ENCODE results near the gene CTSD.

Gene CTSD

GRCh38 chr11:1758611-1759150 lies 5.0 kb downstream of the CTSD start:
- TF ChIP-seq EZH2phosphoT487 (IDR thresholded peaks at IDR 0.05; ENCODE audit: borderline replicate concordance) (no peak), CTCF (conservative IDR thresholded peaks at IDR 0.05; ENCODE audit: low read length) (no peak)
- H3K27me3 ChIP-seq (ENCODE audit: insufficient read depth, low read length, poor library complexity, severe bottlenecking): peaks cover 3% of the 10 kb centered on the region
- peaks cover 97% of the 10 kb centered on the region for H3K79me2 ChIP-seq (ENCODE audit: insufficient read depth, low read length)

GRCh38 chr11:1757861-1758610 lies 5.7 kb downstream of the CTSD start:
- peaks cover 94% of the 10 kb centered on the region for H3K79me2 ChIP-seq (ENCODE audit: insufficient read depth, low read length)

More at GRCh38 chr11:1758611-1759150, 5.0 kb downstream of the CTSD start:
- Histone ChIP-seq H3K4me3 (ENCODE audit: low read length, poor library complexity, severe bottlenecking) (peak overlapping the region; percentile 95), H3F3A (ENCODE audit: low read depth) (peaks cover 7% of the 10 kb centered on the region; the same call in 1 of the 2 replicates), H3K4me2 (ENCODE audit: low read depth, low read length, poor library complexity, severe bottlenecking) (peak overlapping the region; percentile 100), H4K20me1 (ENCODE audit: insufficient read depth, low read length, poor library complexity, severe bottlenecking) (peaks cover 12% of the 10 kb centered on the region), H2AFZ (ENCODE audit: low read length) (no peak overlapping the region), H3K4me1 (ENCODE audit: insufficient read depth, low read length, poor library complexity, severe bottlenecking) (peaks cover 88% of the 10 kb centered on the region), H3K9me3 (ENCODE audit: insufficient read depth, low read depth, low read length) (no peaks in the 10 kb centered on the region), H3K9me2 (replicated peaks; ENCODE audit: low read depth, low read length) (no peaks in the 10 kb centered on the region), H3K9ac (ENCODE audit: low read depth, low read length, poor library complexity, severe bottlenecking) (peak overlapping the region; percentile 99), H3K36me3 (ENCODE audit: insufficient read depth, low read length) (no peaks in the 10 kb centered on the region; the same call in 1 of the 2 replicates)

More at GRCh38 chr11:1757861-1758610, 5.7 kb downstream of the CTSD start:
- Histone ChIP-seq H3K9me3 (ENCODE audit: insufficient read depth, low read depth, low read length) (no peaks in the 10 kb centered on the region), H2AFZ (ENCODE audit: low read length) (no peak overlapping the region), H3F3A (ENCODE audit: low read depth) (peaks cover 7% of the 10 kb centered on the region; the same call in 1 of the 2 replicates), H4K20me1 (ENCODE audit: insufficient read depth, low read length, poor library complexity, severe bottlenecking) (peaks cover 9% of the 10 kb centered on the region), H3K9ac (ENCODE audit: low read depth, low read length, poor library complexity, severe bottlenecking) (peak overlapping the region; percentile 99), H3K36me3 (ENCODE audit: insufficient read depth, low read length) (no peaks in the 10 kb centered on the region; the same call in 1 of the 2 replicates), H3K4me2 (ENCODE audit: low read depth, low read length, poor library complexity, severe bottlenecking) (peak overlapping the region; percentile 100), H3K4me3 (ENCODE audit: low read length, poor library complexity, severe bottlenecking) (peak overlapping the region; percentile 95), H3K27me3 (ENCODE audit: insufficient read depth, low read length, poor library complexity, severe bottlenecking) (no peaks in the 10 kb centered on the region), H3K9me2 (replicated peaks; ENCODE audit: low read depth, low read length) (no peaks in the 10 kb centered on the region), H3K4me1 (ENCODE audit: insufficient read depth, low read length, poor library complexity, severe bottlenecking) (peaks cover 94% of the 10 kb centered on the region)
- TF ChIP-seq EZH2phosphoT487 (IDR thresholded peaks at IDR 0.05; ENCODE audit: borderline replicate concordance) (no peak), CTCF (conservative IDR thresholded peaks at IDR 0.05; ENCODE audit: low read length) (no peak)

All from Loucy (cell line).